Upper lobe of right lung (tissue), 1 donor: ENCODE results near the gene SRP9. TPM values are rescaled to one million over a fixed set of nuclear protein-coding genes. Genes with fewer than 3 reads are reported as not detected.

ENCODE experiments used
- ATAC-seq: fragments of 200-7000 bp; cut with Tn5 transposase; one replicate; pipeline ENCODE4 v1.9.1; 2020; ENCODE audit warnings: mild to moderate bottlenecking, moderate library complexity
- DNase-seq: peaks from one replicate; pipeline ENCODE4 v3.0.0-alpha.2; 2020
- H3K27ac ChIP-seq: fragments of 200-600 bp; one replicate; pipeline ENCODE4 v1.8.0; 2022
- H3K27me3 ChIP-seq: fragments of 200-600 bp; one replicate; pipeline ENCODE4 v1.8.0; 2022; ENCODE audit warnings: mild to moderate bottlenecking
- H3K36me3 ChIP-seq: fragments of 200-600 bp; one replicate; pipeline ENCODE4 v1.8.0; 2022
- H3K4me1 ChIP-seq: fragments of 200-600 bp; one replicate; pipeline ENCODE4 v1.8.0; 2022
- H3K4me3 ChIP-seq: fragments of 200-600 bp; one replicate; pipeline ENCODE4 v1.8.0; 2022; ENCODE audit warnings: mild to moderate bottlenecking
- H3K9me3 ChIP-seq: fragments of 200-600 bp; one replicate; pipeline ENCODE4 v1.8.0; 2022
- intact Hi-C: fragments of 100-400 bp; cut with DNase I; formaldehyde crosslinking; loops from one replicate; pipeline ENCODE4 v1.11.0; 2022
- total RNA-seq: library from RNA; stranded (reverse); fragmentation: NEBNext Ultra II Directional; extraction: Animal tissue kit (Norgen Biotek cat#: 25700); gene quantifications from one replicate; pipeline ENCODE4 v1.2.1, GENCODE V29; 2021
- TF ChIP-seq, protein P1 (sequence below): fragments of 200-600 bp; IDR thresholded peaks from one replicate; pipeline ENCODE4 v1.8.0; 2022; ENCODE audit warnings: antibody characterized with exemption
- donor health status: DM: no; HTN: yes; CAD: no; lungs with severe emphysema.

SRP9 gene
- total RNA-seq, 1 donor from 2014 or later = 157 TPM

DNA sequence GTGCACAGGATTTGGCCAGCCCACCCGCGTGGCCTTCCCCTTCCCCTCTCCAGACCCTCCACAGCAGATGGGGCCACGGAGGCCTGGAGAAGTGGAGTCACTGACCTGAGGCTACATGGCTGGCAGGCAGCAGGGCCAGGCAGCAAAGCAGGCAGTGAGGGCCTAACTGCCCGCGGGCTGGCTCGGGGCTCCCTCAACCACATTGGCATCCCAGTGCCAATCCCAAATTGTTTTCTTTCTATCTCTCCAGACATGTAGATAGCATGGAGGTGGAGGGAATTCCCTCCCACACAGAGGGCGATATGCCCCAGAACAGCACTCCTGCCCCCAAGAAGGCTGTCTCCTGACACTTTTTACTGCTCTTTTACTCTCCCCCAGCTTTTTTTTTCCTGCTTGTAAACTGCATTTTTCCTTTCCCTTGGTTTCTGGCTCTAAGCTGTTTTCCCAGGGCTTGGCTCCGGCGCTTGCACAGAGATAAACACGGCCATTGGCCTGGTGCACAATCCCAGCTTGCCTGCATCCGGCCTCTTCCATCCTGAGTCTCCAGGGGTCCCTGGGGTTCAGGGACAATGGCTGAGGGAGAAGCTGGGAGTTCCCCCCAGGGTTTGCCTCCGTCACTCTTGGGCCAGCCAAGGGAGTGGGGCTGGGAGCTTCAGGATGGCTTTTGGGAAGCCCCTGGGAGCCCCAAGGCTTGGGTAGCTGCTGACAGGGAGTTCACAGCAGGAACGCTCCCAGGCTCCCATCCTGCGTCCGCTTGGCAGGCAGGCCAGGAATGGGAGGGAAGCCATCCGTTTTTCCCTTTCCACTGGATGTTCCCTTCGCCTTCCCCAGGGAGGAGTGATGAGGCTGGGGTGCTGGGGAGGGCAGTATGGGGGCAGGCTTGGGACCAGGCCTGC, 39.3 kb downstream of the SRP9 start:
- Histone ChIP-seq H3K36me3 (no peaks in the 10 kb centered on the region), H3K4me1 (peaks cover 85% of the 10 kb centered on the region)
- peak; percentile 0 for ATAC-seq

DNA sequence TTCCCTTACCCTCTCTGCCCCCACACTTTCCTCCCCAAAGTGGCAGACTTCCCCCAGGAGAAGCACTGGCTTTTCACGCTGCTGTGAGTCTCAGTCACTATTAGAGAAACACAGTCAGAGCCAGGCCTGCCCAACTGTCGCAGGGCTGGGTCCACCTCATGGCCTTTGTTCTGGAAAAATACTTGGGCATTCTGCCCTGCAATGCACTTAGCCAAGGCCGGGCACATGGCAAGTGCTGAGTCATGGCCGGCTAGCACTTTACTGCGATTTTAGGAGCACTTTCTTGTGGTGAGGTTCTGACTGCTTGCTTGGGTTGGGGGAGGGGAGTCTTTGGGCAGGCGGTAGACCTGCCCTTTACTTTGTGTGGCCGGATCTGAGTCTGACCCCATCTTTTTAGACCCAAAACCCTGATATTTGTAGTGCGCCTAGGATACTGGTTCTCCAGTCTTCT, 40.0 kb downstream of the SRP9 start:
- H3K4me3 ChIP-seq = no peak overlapping the region
- no peaks in the 10 kb centered on the region for H3K27me3 ChIP-seq
- H3K9me3 ChIP-seq = no peaks in the 10 kb centered on the region
- TF ChIP-seq, protein P1, sequence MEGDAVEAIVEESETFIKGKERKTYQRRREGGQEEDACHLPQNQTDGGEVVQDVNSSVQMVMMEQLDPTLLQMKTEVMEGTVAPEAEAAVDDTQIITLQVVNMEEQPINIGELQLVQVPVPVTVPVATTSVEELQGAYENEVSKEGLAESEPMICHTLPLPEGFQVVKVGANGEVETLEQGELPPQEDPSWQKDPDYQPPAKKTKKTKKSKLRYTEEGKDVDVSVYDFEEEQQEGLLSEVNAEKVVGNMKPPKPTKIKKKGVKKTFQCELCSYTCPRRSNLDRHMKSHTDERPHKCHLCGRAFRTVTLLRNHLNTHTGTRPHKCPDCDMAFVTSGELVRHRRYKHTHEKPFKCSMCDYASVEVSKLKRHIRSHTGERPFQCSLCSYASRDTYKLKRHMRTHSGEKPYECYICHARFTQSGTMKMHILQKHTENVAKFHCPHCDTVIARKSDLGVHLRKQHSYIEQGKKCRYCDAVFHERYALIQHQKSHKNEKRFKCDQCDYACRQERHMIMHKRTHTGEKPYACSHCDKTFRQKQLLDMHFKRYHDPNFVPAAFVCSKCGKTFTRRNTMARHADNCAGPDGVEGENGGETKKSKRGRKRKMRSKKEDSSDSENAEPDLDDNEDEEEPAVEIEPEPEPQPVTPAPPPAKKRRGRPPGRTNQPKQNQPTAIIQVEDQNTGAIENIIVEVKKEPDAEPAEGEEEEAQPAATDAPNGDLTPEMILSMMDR = no peak
- intact Hi-C loops = no loop called here
- peak; percentile 87 for DNase-seq
- peak; percentile 84 for ATAC-seq
- H3K27ac ChIP-seq = peak overlapping the region; percentile 89
- H3K36me3 ChIP-seq = no peaks in the 10 kb centered on the region
- H3K4me1 ChIP-seq = peaks cover 77% of the 10 kb centered on the region

More for the DNA sequence above, 39.3 kb downstream of the SRP9 start:
- H3K9me3 ChIP-seq = no peaks in the 10 kb centered on the region
- H3K27me3 ChIP-seq = no peaks in the 10 kb centered on the region
- intact Hi-C loops = no loop called here
- TF ChIP-seq, protein P1 = no peak
- H3K4me3 ChIP-seq = no peak overlapping the region
- H3K27ac ChIP-seq = peak overlapping the region; percentile 89
- no peak for DNase-seq

DNA sequence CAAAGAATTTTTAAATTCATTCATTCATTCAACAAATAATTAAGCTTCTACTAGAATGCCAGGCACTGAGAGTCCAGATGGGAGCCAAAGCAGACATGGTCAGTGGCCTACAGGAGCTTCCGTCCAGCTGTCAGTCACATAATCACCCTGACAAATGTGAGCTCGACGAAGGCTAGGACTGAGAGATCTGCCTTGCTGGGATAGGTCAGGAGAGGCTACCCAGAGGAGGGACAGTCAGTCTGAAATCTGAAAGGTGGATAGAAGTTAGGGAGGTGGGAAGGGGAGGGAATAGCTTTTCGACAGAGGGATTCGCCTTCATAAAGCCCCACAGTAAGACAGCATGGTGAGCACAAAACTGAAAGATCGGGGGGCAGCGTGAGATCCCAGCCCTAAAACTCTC, 40.6 kb downstream of the SRP9 start:
- peaks cover 71% of the 10 kb centered on the region for H3K4me1 ChIP-seq
- ATAC-seq (no peak), DNase-seq (no peak)
- H3K27me3 ChIP-seq = no peaks in the 10 kb centered on the region
- H3K36me3 ChIP-seq = no peaks in the 10 kb centered on the region
- H3K9me3 ChIP-seq = no peaks in the 10 kb centered on the region
- H3K4me3 ChIP-seq = no peak overlapping the region
- intact Hi-C loops = no loop called here
- TF ChIP-seq, protein P1 = no peak
- peak overlapping the region; percentile 89 for H3K27ac ChIP-seq

DNA sequence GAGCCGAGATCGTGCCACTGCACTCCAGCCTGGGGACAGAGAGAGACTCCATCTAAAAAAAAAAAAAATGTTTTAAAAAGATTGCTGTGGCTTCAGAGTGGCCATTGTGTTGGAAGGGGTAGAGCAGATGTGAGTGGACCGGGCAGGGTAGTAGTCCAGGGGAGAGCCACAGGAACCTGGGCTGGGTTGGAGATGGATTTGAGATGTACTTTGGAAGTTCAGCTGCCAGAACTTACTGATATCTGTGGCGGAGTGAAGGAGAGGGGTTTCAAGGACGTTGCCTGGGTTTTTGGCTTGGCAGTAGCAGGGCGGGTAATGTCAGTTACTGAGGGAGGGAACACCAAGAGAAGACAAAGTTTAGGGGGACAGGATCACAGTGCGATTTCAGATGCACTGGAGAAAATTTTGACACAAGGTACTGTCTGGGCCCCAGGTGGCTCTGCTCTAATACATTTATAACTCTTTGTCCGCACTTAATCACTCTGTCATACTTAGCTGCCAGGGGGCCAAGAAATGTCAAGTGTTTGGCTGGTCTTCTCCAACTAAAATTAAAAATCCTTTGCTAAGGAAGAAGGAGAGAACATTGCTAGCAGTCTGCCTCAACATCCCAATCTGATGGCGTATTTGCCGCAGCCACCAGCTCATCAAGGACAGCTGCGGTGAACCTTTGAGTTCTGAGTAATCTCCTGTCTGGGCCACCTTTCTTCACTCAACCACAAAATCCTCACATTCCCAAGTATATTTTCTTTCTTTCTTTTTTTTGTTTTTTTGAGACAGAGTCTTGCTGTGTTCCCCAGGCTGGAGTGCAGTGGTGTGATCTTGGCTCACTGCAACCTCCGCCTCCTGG, 41.9 kb downstream of the SRP9 start:
- intact Hi-C loops = no loop called here
- Histone ChIP-seq H3K4me3 (no peak overlapping the region), H3K27me3 (no peaks in the 10 kb centered on the region), H3K36me3 (no peaks in the 10 kb centered on the region), H3K4me1 (peaks cover 60% of the 10 kb centered on the region), H3K27ac (peak overlapping the region; percentile 36), H3K9me3 (no peaks in the 10 kb centered on the region)
- ATAC-seq = no peak
- no peak for DNase-seq
- TF ChIP-seq, protein P1 = no peak

DNA sequence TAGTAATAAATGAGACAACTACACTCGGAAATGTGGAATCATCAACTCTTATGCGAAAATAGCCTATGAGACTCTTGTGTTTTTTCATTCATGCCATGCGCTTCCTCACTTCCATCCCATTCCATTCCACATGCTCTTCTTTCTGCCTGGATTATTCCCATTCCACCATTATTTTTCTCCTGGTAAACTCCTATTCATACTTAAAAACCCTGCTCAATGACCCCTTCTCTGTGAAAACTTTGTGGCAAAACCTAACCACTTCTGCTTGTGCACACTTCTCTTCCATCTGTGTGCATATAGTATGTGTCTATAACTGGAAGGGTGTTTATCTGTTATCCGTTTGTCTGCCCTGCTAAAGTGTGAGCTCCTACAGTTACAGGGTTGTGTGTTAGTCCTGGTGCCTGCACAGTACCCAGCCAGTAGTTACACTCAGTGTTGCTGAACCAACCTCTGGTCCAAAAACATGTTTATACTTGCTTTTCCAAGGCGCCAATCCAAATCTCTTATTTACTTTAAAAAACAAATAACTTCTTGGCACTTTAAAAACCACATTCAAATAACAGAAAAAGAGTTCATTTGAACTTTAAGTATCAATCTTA, 43.0 kb downstream of the SRP9 start:
- Histone ChIP-seq H3K27me3 (no peaks in the 10 kb centered on the region), H3K4me3 (no peak overlapping the region), H3K9me3 (no peaks in the 10 kb centered on the region), H3K36me3 (no peaks in the 10 kb centered on the region), H3K27ac (peak overlapping the region; percentile 36), H3K4me1 (peaks cover 61% of the 10 kb centered on the region)
- intact Hi-C loops = no loop called here
- TF ChIP-seq, protein P1 = no peak
- no peak for DNase-seq
- peak; percentile 60 for ATAC-seq
